ENCODE results near the gene SYPL1. TPM values are rescaled to one million over a fixed set of nuclear protein-coding genes. Genes with fewer than 3 reads are reported as not detected.

SYPL1 gene
- total RNA-seq, 1 experiment from 2014 or later = 39.2 TPM

DNA sequence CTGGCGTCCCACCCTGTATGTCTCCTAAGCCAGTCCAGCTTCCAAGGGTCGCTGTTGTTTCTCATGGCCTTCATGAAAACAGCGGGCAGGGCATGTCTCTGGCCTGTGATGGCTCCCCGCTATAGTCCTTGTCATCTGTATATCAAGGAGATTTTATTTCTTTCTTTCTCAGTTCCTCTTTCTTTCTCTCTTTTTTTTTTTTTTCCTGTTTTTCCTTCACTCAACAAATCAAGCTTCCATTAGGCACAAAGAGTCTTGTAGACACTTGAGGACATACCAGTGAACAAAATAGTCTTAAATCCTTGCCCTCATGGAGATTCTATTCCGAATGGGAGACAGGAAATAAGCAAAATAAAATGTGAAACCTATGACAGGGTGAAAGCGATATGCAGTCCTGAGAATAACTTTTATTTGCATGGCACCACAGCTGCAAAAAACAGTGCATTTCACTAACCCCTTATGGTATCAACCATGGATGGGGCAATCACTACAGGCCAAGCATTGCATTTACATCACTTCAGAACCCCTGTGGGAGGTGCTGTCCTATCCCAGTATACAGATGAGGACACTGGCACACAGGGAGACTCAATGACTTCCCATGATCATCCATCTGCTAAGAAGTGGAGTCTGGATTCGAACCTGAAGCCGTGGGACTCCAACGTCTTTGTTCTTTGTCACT lies 50.7 kb downstream of the SYPL1 start:
- no peak overlapping the region for H2BK15ac ChIP-seq (ENCODE audit: low read depth, low read length)
- no peak for TF ChIP-seq CTCF (conservative IDR thresholded peaks at IDR 0.05)
- WGBS (ENCODE audit: extremely low coverage, insufficient read length, low lambda C conversion rate) = no CpG with 5 or more reads among the region's 9 CpGs
- H2BK5ac ChIP-seq (ENCODE audit: insufficient read length, low read length) = no peak overlapping the region
- no peak overlapping the region for H3T11ph ChIP-seq (ENCODE audit: low read length)
- H4K91ac ChIP-seq (ENCODE audit: insufficient read length, low read depth, low read length) = no peak overlapping the region
- no peak overlapping the region for H2BK120ac ChIP-seq (ENCODE audit: low read depth, low read length, poor library complexity, severe bottlenecking)
- Mint-ChIP-seq H3K27me3 (ENCODE audit: low read depth) (peaks cover 5% of the 10 kb centered on the region), H3K4me3 (no peak overlapping the region), H3K4me1 (peaks cover 15 to 25% of the 10 kb centered on the region in 2 experiments), H3K9me3 (peaks cover 9 to 10% of the 10 kb centered on the region in 2 experiments), H3K36me3 (ENCODE audit: insufficient read depth in 1 of 3, low read depth in 3 of 3) (peaks cover 0 to 7% (median 0%) of the 10 kb centered on the region in 3 experiments; a peak in 4 of 7 replicates), H3K27ac (0 out of 7 replicates have a peak overlapping the region, but pooled peaks of 1 of the 3 experiments have one; percentile 16)
- no peak overlapping the region for H4K8ac ChIP-seq (replicated peaks; ENCODE audit: insufficient read length, low read depth, low read length)
- no peak overlapping the region for H3K27ac ChIP-seq (ENCODE audit: insufficient read length, low read depth, low read length)
- H3K18ac ChIP-seq (ENCODE audit: insufficient read length, low read depth, low read length) = no peak overlapping the region
- H3K4ac ChIP-seq (ENCODE audit: low read depth, low read length) = no peak overlapping the region
- H3K23me2 ChIP-seq (ENCODE audit: insufficient read length, low read depth, low read length, poor library complexity, severe bottlenecking) = no peaks in the 10 kb centered on the region
- H4K20me1 ChIP-seq (ENCODE audit: control insufficient read depth, insufficient read depth, insufficient read length) = no peaks in the 10 kb centered on the region
- no peak overlapping the region for H3K9ac ChIP-seq (ENCODE audit: extremely low read depth, insufficient read length, low read length)
- no peak overlapping the region for H3K14ac ChIP-seq (ENCODE audit: insufficient read depth, low read length)
- no peaks in the 10 kb centered on the region for H3K27me3 ChIP-seq (ENCODE audit: insufficient read depth, low read length)
- no peak overlapping the region for H2AFZ ChIP-seq (ENCODE audit: low read length)
- no peak overlapping the region for H3K23ac ChIP-seq (ENCODE audit: insufficient read length, low read depth, low read length)
- H3K4me2 ChIP-seq (ENCODE audit: insufficient read depth, insufficient read length, low read length) = no peak overlapping the region
- H3K79me1 ChIP-seq (ENCODE audit: insufficient read depth, low read depth, low read length, poor library complexity, severe bottlenecking) = no peaks in the 10 kb centered on the region
- H2AK5ac ChIP-seq (ENCODE audit: insufficient read length, low read length) = no peak overlapping the region
- H3K56ac ChIP-seq (ENCODE audit: insufficient read length, low read depth, low read length) = no peak overlapping the region
- H2BK20ac ChIP-seq (ENCODE audit: low read depth, low read length, poor library complexity, severe bottlenecking) = no peak overlapping the region
- no peak overlapping the region for H4K5ac ChIP-seq (ENCODE audit: insufficient read length, low read depth, low read length)
- no peak overlapping the region for H2BK12ac ChIP-seq (ENCODE audit: insufficient read length, low read depth, low read length)
- no peaks in the 10 kb centered on the region for H3K9me3 ChIP-seq (ENCODE audit: control insufficient read depth, low read depth, low read length)
- DNase-seq = no peak
- H3K4me1 ChIP-seq (ENCODE audit: insufficient read depth, low read length) = no peaks in the 10 kb centered on the region
- no peaks in the 10 kb centered on the region for H3K79me2 ChIP-seq (ENCODE audit: insufficient read depth, low read length)

All from H9 (cell line).